Gastroesophageal sphincter (tissue), 3 donors: ENCODE results near the gene DNMT1.
"Not testable (repeated sequence)": the region's sequence is repeated elsewhere in the genome, so short reads cannot be mapped to it uniquely, and the experiment has no call there.

Experiments used
- POLR2A ChIP-seq, 2 donors: fragments of 450-650 bp; IDR thresholded peaks; one replicate each; pipeline ENCODE4 v1.6.1; 2017; ENCODE audit warnings: antibody characterized with exemption in 2 of 2, mild to moderate bottlenecking in 2 of 2, moderate library complexity in 1 of 2
- POLR2AphosphoS5 ChIP-seq: sonication (generic); formaldehyde crosslinking; IDR thresholded peaks from one replicate; pipeline ENCODE4 v1.6.1; 2017; ENCODE audit warnings: antibody characterized with exemption
- TF ChIP-seq, protein P1 (sequence below), 4 experiments: fragments of 200-600 bp in 2 of 4; fragments of 450-650 bp in 2 of 4; sonication (generic) in 1 of 4; IDR thresholded peaks; one replicate each; pipeline ENCODE4 v1.5.1; 2017 to 2019; ENCODE audit warnings: antibody characterized with exemption in 4 of 4, mild to moderate bottlenecking in 2 of 4, moderate library complexity in 2 of 4

DNA sequence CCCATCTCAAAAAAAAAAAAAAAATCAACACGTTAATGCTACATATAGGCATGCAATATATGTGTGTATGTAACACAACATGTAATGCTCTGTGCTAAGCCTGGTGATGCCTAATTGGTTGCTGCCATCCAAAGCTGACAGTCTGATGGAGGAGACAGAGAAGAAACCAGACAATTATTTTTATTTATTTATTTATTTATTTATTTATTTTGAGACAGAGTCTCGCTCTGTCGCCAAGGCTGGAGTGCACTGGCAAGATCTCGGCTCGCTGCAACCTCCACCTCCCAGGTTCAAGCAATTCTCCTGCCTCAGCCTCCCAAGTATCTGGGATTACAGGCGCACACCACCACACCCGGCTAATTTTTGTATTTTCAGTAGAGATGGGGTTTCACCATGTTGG is 40.7 kb upstream of the DNMT1 start:
- TF ChIP-seq POLR2A (IDR thresholded peaks at IDR 0.05); POLR2AphosphoS5: not testable (repeated sequence)
- TF ChIP-seq, protein P1, sequence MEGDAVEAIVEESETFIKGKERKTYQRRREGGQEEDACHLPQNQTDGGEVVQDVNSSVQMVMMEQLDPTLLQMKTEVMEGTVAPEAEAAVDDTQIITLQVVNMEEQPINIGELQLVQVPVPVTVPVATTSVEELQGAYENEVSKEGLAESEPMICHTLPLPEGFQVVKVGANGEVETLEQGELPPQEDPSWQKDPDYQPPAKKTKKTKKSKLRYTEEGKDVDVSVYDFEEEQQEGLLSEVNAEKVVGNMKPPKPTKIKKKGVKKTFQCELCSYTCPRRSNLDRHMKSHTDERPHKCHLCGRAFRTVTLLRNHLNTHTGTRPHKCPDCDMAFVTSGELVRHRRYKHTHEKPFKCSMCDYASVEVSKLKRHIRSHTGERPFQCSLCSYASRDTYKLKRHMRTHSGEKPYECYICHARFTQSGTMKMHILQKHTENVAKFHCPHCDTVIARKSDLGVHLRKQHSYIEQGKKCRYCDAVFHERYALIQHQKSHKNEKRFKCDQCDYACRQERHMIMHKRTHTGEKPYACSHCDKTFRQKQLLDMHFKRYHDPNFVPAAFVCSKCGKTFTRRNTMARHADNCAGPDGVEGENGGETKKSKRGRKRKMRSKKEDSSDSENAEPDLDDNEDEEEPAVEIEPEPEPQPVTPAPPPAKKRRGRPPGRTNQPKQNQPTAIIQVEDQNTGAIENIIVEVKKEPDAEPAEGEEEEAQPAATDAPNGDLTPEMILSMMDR (IDR thresholded peaks at IDR 0.05), result not testable (repeated sequence)
